ENCODE measurements around the gene ELMO1.

The ELMO1 gene

GRCh38 chr7:37104822-37105518, 343.7 kb downstream of the ELMO1 start:
- TF ChIP-seq POLR2A (IDR thresholded peaks at IDR 0.05; ENCODE audit: low read depth, low read length) (no peak), TAF1 (IDR thresholded peaks at IDR 0.05; ENCODE audit: borderline replicate concordance, low read depth, low read length) (no peak), POLR2AphosphoS5 (IDR thresholded peaks at IDR 0.05; ENCODE audit: low read depth, low read length) (no peak)
- DNase-seq (ENCODE audit: insufficient read length): no peak
- no peak for FAIRE-seq

- TF ChIP-seq POLR2AphosphoS5 (IDR thresholded peaks at IDR 0.05; ENCODE audit: low read depth, low read length) (no peak), TAF1 (IDR thresholded peaks at IDR 0.05; ENCODE audit: borderline replicate concordance, low read depth, low read length) (no peak), POLR2A (IDR thresholded peaks at IDR 0.05; ENCODE audit: low read depth, low read length) (no peak)
- DNase-seq (ENCODE audit: insufficient read length) (no peak), FAIRE-seq (no peak)
These were observed 346.0 kb downstream of the ELMO1 start for GRCh38 chr7:37102518-37103137.

GRCh38 chr7:37100735-37101331, 347.8 kb downstream of the ELMO1 start:
- TF ChIP-seq POLR2A (IDR thresholded peaks at IDR 0.05; ENCODE audit: low read depth, low read length) (no peak), POLR2AphosphoS5 (IDR thresholded peaks at IDR 0.05; ENCODE audit: low read depth, low read length) (no peak), TAF1 (IDR thresholded peaks at IDR 0.05; ENCODE audit: borderline replicate concordance, low read depth, low read length) (no peak)
- FAIRE-seq: no peak
- no peak for DNase-seq (ENCODE audit: insufficient read length)

- no peak for FAIRE-seq
- DNase-seq (ENCODE audit: insufficient read length): no peak
- no peak for TF ChIP-seq TAF1 (IDR thresholded peaks at IDR 0.05; ENCODE audit: borderline replicate concordance, low read depth, low read length)
- TF ChIP-seq POLR2AphosphoS5 (IDR thresholded peaks at IDR 0.05; ENCODE audit: low read depth, low read length): no peak
- TF ChIP-seq POLR2A (IDR thresholded peaks at IDR 0.05; ENCODE audit: low read depth, low read length): no peak
These were observed 349.9 kb downstream of the ELMO1 start for GRCh38 chr7:37098762-37099161.

GRCh38 chr7:37097983-37098382, 350.7 kb downstream of the ELMO1 start:
- TF ChIP-seq POLR2A (IDR thresholded peaks at IDR 0.05; ENCODE audit: low read depth, low read length) (no peak), TAF1 (IDR thresholded peaks at IDR 0.05; ENCODE audit: borderline replicate concordance, low read depth, low read length) (no peak), POLR2AphosphoS5 (IDR thresholded peaks at IDR 0.05; ENCODE audit: low read depth, low read length) (no peak)
- DNase-seq (ENCODE audit: insufficient read length): no peak
- FAIRE-seq: no peak

- DNase-seq (ENCODE audit: insufficient read length) (no peak), FAIRE-seq (no peak)
- TF ChIP-seq POLR2AphosphoS5 (IDR thresholded peaks at IDR 0.05; ENCODE audit: low read depth, low read length): no peak
- TF ChIP-seq POLR2A (IDR thresholded peaks at IDR 0.05; ENCODE audit: low read depth, low read length): no peak
- no peak for TF ChIP-seq TAF1 (IDR thresholded peaks at IDR 0.05; ENCODE audit: borderline replicate concordance, low read depth, low read length)
These were observed 351.4 kb downstream of the ELMO1 start for GRCh38 chr7:37097276-37097675.

- FAIRE-seq (no peak), DNase-seq (ENCODE audit: insufficient read length) (no peak)
- TF ChIP-seq TAF1 (IDR thresholded peaks at IDR 0.05; ENCODE audit: borderline replicate concordance, low read depth, low read length) (no peak), POLR2AphosphoS5 (IDR thresholded peaks at IDR 0.05; ENCODE audit: low read depth, low read length) (no peak), POLR2A (IDR thresholded peaks at IDR 0.05; ENCODE audit: low read depth, low read length) (no peak)
These were observed 352.3 kb downstream of the ELMO1 start for GRCh38 chr7:37096341-37096740.

- no peak for DNase-seq (ENCODE audit: insufficient read length)
- TF ChIP-seq TAF1 (IDR thresholded peaks at IDR 0.05; ENCODE audit: borderline replicate concordance, low read depth, low read length) (no peak), POLR2A (IDR thresholded peaks at IDR 0.05; ENCODE audit: low read depth, low read length) (no peak), POLR2AphosphoS5 (IDR thresholded peaks at IDR 0.05; ENCODE audit: low read depth, low read length) (no peak)
- FAIRE-seq: no peak
These were observed 353.5 kb downstream of the ELMO1 start for GRCh38 chr7:37095122-37095521.

GRCh38 chr7:37093257-37093656, 355.4 kb downstream of the ELMO1 start:
- no peak for FAIRE-seq
- DNase-seq (ENCODE audit: insufficient read length): no peak
- TF ChIP-seq TAF1 (IDR thresholded peaks at IDR 0.05; ENCODE audit: borderline replicate concordance, low read depth, low read length) (no peak), POLR2A (IDR thresholded peaks at IDR 0.05; ENCODE audit: low read depth, low read length) (no peak), POLR2AphosphoS5 (IDR thresholded peaks at IDR 0.05; ENCODE audit: low read depth, low read length) (no peak)

GRCh38 chr7:37092548-37092947, 356.1 kb downstream of the ELMO1 start:
- FAIRE-seq (no peak), DNase-seq (ENCODE audit: insufficient read length) (no peak)
- TF ChIP-seq POLR2AphosphoS5 (IDR thresholded peaks at IDR 0.05; ENCODE audit: low read depth, low read length) (no peak), POLR2A (IDR thresholded peaks at IDR 0.05; ENCODE audit: low read depth, low read length) (no peak), TAF1 (IDR thresholded peaks at IDR 0.05; ENCODE audit: borderline replicate concordance, low read depth, low read length) (no peak)

GRCh38 chr7:37089972-37090371, 358.7 kb downstream of the ELMO1 start:
- no peak for DNase-seq (ENCODE audit: insufficient read length)
- TF ChIP-seq POLR2AphosphoS5 (IDR thresholded peaks at IDR 0.05; ENCODE audit: low read depth, low read length) (no peak), TAF1 (IDR thresholded peaks at IDR 0.05; ENCODE audit: borderline replicate concordance, low read depth, low read length) (no peak), POLR2A (IDR thresholded peaks at IDR 0.05; ENCODE audit: low read depth, low read length) (no peak)
- FAIRE-seq: peak; percentile 24

- no peak for DNase-seq (ENCODE audit: insufficient read length)
- TF ChIP-seq POLR2A (IDR thresholded peaks at IDR 0.05; ENCODE audit: low read depth, low read length) (no peak), TAF1 (IDR thresholded peaks at IDR 0.05; ENCODE audit: borderline replicate concordance, low read depth, low read length) (no peak), POLR2AphosphoS5 (IDR thresholded peaks at IDR 0.05; ENCODE audit: low read depth, low read length) (no peak)
- FAIRE-seq: no peak
These were observed 363.1 kb downstream of the ELMO1 start for GRCh38 chr7:37085600-37085999.

Measured in GM12892 (cell line).